GM18870 (cell line): ENCODE measurements around the gene ULK4.
"Not testable (repeated sequence)": the region's sequence is repeated elsewhere in the genome, so short reads cannot be mapped to it uniquely, and the experiment has no call there.

Source experiments
- ATAC-seq: cut with Tn5 transposase; IDR thresholded peaks from one replicate; pipeline ENCODE4 v1.9.1; 2021; ENCODE audit warnings: moderate library complexity; ENCODE audit not compliant: unreplicated experiment

The ULK4 gene

GRCh38 chr3:41960826-41961750 lies 815 bp downstream of the ULK4 start:
- no peak for ATAC-seq

GRCh38 chr3:41956574-41956973 lies 5.3 kb downstream of the ULK4 start:
- ATAC-seq: no peak

GRCh38 chr3:41955192-41955591 lies 6.7 kb downstream of the ULK4 start:
- no peak for ATAC-seq

- no peak for ATAC-seq
Measured at GRCh38 chr3:41943311-41943843, 18.5 kb downstream of the ULK4 start.

- ATAC-seq: no peak
Measured at GRCh38 chr3:41940393-41940792, 21.5 kb downstream of the ULK4 start.

- no peak for ATAC-seq
Measured at GRCh38 chr3:41936384-41936783, 25.5 kb downstream of the ULK4 start.

GRCh38 chr3:41933154-41933676 lies 28.7 kb downstream of the ULK4 start:
- no peak for ATAC-seq

GRCh38 chr3:41932464-41932863 lies 29.4 kb downstream of the ULK4 start:
- ATAC-seq: no peak

- no peak for ATAC-seq
Measured at GRCh38 chr3:41920406-41920965, 41.4 kb downstream of the ULK4 start.

GRCh38 chr3:41915353-41915752 lies 46.5 kb downstream of the ULK4 start:
- no peak for ATAC-seq

GRCh38 chr3:41912280-41912679 lies 49.6 kb downstream of the ULK4 start:
- ATAC-seq: no peak

GRCh38 chr3:41907330-41908073 lies 54.4 kb downstream of the ULK4 start:
- no peak for ATAC-seq

- ATAC-seq: no peak
Measured at GRCh38 chr3:41900265-41900664, 61.6 kb downstream of the ULK4 start.

- no peak for ATAC-seq
Measured at GRCh38 chr3:41898631-41899030, 63.3 kb downstream of the ULK4 start.

- ATAC-seq: no peak
Measured at GRCh38 chr3:41893977-41894376, 67.9 kb downstream of the ULK4 start.

- ATAC-seq: no peak
Measured at GRCh38 chr3:41888368-41889076, 73.4 kb downstream of the ULK4 start.

GRCh38 chr3:41882956-41883355 lies 78.9 kb downstream of the ULK4 start:
- ATAC-seq: no peak

- no peak for ATAC-seq
Measured at GRCh38 chr3:41881233-41881821, 80.6 kb downstream of the ULK4 start.

- no peak for ATAC-seq
Measured at GRCh38 chr3:41880387-41880786, 81.5 kb downstream of the ULK4 start.

GRCh38 chr3:41877741-41878140 lies 84.2 kb downstream of the ULK4 start:
- not testable (repeated sequence) for ATAC-seq
